Inflammatory macrophage (primary cell): ENCODE results near the gene SEMA4D.

ENCODE experiments used
- DNase-seq, 2 donors: peaks; one replicate each; pipeline ENCODE4 v3.0.0-alpha.2; 2020 to 2022

SEMA4D gene

GRCh38 chr9:89408628-89409101 is 89.2 kb downstream of the SEMA4D start:
- DNase-seq = peak; percentile 13 to 15

DNA sequence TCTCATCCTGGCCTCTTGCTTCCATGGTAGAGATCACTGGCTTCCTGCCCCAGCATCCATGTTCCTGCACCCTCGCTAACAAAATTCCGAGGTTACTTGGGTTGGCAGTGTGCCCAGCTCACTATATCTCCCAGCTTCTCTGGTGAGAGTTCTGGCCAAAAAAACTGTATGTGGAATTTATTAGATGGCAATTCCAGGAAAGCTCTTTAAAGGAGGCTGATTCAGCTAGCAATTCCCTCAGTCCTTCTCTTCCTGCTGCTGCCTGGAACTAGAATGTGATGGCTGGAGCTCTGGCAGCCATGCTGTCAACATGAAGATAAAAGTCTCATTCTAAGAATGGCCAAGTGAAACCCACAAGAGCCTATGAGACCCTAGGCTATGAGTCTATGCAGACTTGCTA is 90.8 kb downstream of the SEMA4D start:
- DNase-seq = no peak

DNA sequence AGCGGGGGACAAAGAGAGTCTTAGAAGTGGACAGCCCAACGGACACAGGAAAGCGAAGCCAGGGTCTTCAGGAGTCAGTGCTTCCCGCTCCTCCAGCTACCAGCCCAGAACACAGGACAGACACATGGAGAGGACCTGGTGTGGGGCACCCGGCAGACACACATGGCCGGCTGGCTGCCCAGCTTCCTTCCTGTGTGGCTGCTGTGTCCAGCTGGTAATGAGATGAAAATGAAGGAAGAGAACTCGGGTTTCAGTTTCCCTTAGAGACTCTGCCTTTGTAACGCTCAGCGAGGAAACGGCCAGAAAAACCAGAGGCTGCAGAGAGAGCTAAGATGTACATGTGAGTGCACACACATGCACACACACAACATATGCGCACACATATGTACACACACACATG is 92.1 kb downstream of the SEMA4D start:
- DNase-seq = peak; percentile 67 to 69

DNA sequence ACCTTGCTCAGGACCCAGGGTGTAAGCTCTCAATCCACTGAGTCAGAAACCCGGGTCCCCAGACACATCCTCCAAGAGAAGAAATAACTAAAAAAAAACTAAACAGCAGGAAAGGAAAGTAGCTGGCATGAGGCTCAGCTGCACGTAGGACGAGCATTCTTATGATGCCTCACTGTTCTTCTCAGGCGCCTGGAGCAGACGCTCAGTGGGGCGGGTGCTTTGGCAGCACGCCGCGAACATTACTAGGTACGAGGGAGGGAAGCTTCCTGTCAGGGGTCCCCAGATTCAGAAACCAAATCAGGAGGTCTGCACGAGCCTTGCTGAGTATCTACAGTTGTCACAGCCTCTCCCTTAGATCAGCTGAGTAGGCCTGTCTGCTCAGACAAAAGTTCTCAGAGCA is 93.8 kb downstream of the SEMA4D start:
- DNase-seq = no peak

GRCh38 chr9:89402695-89403427 is 95.1 kb downstream of the SEMA4D start:
- no peak for DNase-seq

DNA sequence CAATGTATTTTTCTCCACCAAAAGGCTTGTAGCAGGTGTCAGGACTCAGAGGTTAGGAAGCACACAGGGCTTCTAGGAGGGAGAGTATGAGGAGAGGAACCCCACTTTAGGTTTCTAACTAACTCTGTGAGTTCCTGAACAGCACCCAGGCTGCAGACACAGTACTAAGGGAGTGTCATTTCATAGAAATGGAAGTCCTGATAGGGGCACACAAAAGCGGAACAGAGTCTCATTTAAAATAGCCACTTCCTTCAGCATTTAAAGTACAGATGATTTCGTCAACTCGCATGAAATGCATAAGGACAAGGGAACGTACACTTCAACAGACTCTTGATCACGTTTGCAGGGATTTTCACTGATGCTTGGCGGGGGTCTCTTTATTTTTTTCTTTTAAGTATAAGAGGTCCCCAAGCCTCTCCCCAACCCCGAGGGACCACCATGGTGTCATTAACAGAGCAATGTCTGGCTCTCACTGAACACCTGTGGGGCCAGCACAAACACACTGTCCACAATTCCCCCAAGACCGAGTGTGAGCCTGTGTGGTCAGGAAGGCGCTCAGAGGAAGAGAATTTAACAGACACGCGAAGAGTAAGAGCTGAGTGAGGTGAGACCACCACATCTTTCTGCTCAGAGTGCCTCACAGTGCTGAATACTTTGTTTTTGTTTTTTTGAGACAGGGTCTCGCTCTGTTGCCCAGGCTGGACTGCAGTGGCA is 97.4 kb downstream of the SEMA4D start:
- peak; percentile 84 to 90 for DNase-seq

DNA sequence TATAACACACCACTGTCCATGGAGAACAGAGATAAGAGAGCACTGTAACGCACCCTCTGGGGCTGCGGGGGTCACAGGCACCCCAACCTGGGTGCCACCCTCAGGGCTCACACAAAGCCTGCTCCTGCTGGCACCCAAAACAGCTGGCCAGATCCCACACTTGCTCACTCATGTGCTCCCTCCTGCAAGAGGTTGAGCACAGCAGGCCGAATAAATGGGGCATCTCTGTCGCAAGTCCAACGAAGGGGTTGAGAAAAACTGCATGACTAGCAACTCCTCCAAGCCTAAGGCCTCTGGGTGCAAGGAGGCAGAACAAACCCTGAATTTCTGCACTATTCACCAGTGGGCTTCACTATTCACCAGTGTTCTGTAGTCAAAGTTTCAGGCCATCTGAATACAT is 99.3 kb downstream of the SEMA4D start:
- peak; percentile 59 to 65 for DNase-seq

DNA sequence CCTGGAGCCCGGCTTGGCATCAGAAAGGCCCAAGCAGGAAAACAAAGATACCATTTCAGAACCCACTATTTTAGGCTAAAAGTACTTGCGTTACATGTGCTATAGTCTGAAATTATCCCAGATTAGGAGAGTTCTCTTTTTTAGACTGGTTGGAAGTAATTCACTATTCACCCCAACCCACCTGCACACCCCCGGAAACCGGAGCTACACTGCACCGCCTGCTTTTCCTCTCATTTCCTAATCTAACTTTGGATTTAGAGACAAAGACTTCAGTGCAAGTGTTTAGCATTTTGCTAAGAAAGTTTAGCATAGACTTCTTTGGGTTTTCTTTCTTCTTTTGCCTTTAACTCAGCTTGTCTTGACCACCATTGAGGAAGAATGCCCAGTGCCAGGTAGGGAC is 100.4 kb downstream of the SEMA4D start:
- DNase-seq = no peak

GRCh38 chr9:89395931-89396710 is 101.8 kb downstream of the SEMA4D start:
- DNase-seq = no peak

DNA sequence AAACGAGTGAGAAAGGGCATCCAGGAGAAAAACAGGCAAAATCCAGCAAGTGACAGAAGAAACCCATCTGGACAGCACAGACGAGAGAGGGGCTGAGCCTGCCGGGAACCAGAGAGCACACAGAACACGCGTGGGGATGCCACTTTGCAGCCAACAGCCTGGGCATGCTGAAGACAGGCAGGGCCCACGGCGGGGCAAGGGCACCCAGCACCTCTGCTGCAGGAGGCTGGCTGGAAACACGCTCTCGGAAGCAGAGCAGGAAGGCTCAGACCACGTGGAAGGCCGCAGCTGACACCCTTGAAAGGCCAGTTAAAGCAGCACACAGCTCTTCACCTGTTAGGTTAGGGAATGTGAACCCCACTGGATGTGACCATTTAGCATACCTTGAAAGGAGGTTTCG is 103.5 kb downstream of the SEMA4D start:
- DNase-seq = no peak

DNA sequence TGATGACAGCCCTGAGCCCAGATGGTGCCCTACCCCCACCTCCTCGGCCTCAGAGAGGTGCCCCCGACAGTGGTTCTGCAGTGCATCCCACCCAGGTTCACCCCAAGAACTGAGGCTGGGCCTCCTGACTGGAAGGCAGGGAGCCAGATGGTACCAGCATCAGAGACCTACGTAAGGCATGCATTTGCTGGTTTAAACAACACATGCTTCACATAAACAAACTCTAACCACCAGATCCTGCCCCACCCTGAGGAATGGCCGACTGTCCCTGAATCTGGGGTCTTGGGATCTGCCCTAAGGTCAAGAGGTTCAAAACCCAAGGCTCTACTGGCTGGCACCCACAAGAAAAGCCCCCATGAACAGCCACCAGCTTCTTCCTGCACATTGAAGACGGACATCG is 106.3 kb downstream of the SEMA4D start:
- DNase-seq = no peak

- no peak for DNase-seq
Measured at GRCh38 chr9:89390578-89391116, 107.3 kb downstream of the SEMA4D start.

DNA sequence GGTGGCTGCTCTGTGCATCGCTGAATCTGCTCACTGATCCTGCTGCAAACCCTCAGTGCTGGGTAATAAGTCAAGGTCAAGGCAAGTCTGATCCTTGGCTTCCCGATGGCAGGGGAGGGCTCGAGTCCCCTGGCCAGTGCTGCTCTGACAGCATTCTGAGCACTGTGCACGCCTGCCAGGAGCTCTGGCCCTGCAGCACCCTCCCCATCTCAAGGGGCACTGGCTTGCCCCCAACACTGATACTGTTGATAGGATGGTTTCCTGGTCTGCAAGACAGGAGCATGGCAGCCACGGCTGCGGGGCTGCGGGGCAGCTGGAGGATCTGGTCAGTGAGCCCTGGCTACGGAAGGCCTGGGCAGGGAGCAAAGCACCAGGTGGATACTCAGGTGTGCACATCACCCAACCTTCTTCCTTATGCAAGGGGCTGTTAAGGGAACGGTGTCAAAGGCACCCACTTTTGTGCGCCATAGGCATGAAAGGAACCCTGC is 107.8 kb downstream of the SEMA4D start:
- DNase-seq = no peak

GRCh38 chr9:89388868-89389177 is 109.1 kb downstream of the SEMA4D start:
- no peak for DNase-seq

DNA sequence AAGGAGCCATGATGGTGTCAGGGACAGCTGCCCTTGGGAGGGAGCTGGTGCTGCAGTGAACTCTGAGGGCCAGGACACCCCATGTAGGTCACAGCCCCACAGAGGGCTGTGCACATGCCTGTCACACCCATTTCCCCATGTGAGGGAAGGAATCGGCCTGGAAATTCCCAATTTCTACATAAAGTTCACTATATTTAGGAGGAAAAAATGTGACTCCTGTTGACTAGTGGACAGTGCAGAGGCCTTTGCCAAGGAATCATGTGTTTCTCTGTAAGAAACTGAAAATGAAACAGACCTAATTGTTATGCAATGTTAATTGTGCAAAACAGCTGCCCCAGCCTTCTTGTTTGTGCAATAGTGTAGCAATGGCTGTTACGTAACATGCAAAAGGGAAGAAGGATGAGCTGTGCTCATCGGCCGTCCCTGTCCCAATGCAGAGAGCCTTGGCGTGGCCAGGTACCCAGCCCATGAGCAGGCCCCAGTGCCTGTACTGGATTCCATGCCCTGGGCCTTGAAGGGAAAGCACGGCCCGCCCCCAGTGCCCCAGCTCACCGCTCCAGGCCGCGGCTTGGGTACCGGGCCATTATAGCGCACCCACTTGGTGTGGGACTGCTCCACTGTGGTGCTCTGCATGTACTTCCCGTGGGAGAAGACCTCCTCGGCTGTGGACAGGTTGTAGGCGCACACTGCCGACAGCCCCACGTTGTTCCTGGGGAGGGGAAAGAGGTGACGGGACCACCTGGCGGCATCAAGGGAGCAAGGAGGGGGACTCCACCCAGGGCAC is 109.6 kb downstream of the SEMA4D start:
- DNase-seq = peak; percentile 94 to 99

DNA sequence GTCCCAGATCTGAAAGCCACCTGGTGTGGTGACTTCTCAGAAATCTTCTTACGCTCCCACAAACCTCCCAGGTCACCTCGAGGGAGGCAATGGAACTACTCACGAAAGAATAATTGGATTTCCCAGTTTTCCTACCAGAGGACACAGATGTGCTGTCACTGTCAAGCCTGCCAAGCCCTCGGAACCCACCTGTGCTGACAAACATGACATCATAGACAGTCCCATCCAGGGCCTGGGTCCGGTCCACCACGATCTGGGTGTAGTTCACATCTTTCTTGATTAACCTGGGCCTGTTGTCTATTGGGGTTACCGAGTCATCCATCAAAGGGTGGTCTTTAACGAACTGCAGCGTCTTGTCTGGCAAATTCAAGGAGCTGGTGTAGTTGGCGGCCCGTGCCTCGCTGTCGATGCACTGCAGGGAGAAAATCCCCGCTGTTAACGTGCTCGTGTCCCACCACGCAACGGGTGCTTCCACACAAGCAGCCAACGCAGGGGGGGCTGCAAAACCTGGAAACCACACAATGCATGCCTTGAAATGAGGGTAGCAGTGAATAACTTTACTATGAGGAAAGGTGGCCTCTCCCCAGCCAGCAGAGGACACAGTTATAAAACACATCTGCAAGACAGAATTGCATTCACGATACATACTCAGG is 110.6 kb downstream of the SEMA4D start:
- DNase-seq = no peak

GRCh38 chr9:89386797-89387196 is 111.1 kb downstream of the SEMA4D start:
- DNase-seq = no peak

DNA sequence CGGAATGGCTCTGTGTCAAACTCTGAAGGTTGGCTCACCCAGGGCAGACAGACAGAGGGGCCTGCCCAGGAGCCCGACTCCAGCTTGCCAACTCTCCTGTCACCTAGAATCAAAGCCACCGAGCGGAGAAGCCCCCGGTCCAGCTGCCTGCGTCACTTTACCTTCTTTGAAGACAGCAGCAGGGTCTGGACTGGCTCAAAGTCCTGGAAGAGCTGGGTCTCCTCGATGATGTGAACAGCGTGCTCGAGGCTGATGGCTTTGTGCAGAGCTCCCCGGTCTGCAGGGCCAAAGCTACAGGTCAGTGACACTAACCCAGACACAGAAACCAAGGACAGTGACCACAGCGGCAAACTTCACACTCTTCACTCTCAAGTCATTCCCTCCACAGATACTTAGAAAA is 111.7 kb downstream of the SEMA4D start:
- DNase-seq = no peak

- DNase-seq = no peak
Measured at GRCh38 chr9:89384783-89385182, 113.1 kb downstream of the SEMA4D start.

DNA sequence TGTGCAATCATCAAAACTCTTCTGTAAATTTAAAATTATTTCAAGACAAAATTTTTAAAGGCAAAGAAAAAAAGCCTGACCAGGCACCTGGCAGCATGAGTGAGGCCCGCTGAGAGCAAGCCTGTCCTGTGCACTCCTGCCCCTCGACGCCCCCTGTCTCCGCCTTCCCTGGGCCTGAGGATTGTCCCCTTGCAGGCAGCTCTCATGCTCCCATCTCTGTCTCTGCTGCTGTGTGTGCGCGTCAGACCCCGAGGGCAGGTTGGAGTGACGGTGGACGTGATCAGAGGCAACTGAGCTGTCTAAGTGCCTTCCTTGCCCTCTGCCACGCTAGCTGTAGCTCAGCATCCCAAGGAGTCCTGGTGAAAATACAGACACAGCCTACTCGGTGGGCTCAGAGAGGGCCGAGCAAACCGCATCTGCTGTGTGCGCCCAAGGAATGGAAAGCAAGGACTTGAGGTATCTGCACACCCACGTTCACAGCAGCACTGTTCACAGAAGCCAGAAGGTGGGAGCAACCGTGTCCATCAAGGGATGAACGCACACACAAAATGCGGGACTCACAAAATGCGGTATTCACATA is 114.1 kb downstream of the SEMA4D start:
- DNase-seq = no peak

- no peak for DNase-seq
Measured at GRCh38 chr9:89383030-89383720, 114.7 kb downstream of the SEMA4D start.
